Measurements from ENCODE around the gene ERP27.

GRCh38 chr12:14962797-14963196 lies 24.5 kb upstream of the ERP27 start:
- TF ChIP-seq EP300 (IDR thresholded peaks at IDR 0.05; ENCODE audit: borderline replicate concordance) (no peak), RAD21 (IDR thresholded peaks at IDR 0.05; ENCODE audit: low read depth) (no peak), YY1 (IDR thresholded peaks at IDR 0.05; ENCODE audit: low read depth) (no peak), EGR1 (IDR thresholded peaks at IDR 0.05) (no peak)

Data from Ishikawa (cell line).